DOHH2 (cell line): ENCODE measurements around the gene RAB40B.

Source experiments
- H3F3A ChIP-seq: fragments of 200-600 bp; sonication (generic), shearing (Covaris generic); 2 replicates; pipeline ENCODE4 v1.6.0; 2016; ENCODE audit warnings: antibody characterized with exemption, mild to moderate bottlenecking; ENCODE audit not compliant: control insufficient read depth, insufficient read depth
- H3K27ac ChIP-seq: fragments of 200-600 bp; sonication (generic); 2 replicates; pipeline ENCODE4 v1.5.1; 2014; ENCODE audit warnings: low read depth, mild to moderate bottlenecking, low read length, moderate library complexity
- H3K27me3 ChIP-seq: fragments of 200-600 bp; sonication (generic); 2 replicates; pipeline ENCODE4 v1.6.1; 2014; ENCODE audit warnings: mild to moderate bottlenecking, low read length, mixed read lengths; ENCODE audit not compliant: control insufficient read depth
- H3K36me3 ChIP-seq: fragments of 200-600 bp; sonication (generic); 2 replicates; pipeline ENCODE4 v1.6.1; 2014; ENCODE audit warnings: mild to moderate bottlenecking, low read length, moderate library complexity, mixed read lengths; ENCODE audit not compliant: control insufficient read depth
- H3K4me1 ChIP-seq: fragments of 200-600 bp; sonication (generic); 2 replicates; pipeline ENCODE4 v1.6.1; 2014; ENCODE audit warnings: mild to moderate bottlenecking, low read length, mixed read lengths; ENCODE audit not compliant: control insufficient read depth
- H3K4me2 ChIP-seq: fragments of 200-600 bp; sonication (generic); 2 replicates; pipeline ENCODE4 v1.6.0; 2014; ENCODE audit warnings: mild to moderate bottlenecking, low read length, moderate library complexity
- H3K4me3 ChIP-seq: fragments of 200-600 bp; sonication (generic); 2 replicates; pipeline ENCODE4 v1.5.1; 2014; ENCODE audit warnings: mild to moderate bottlenecking, low read length, mixed read lengths
- H3K79me2 ChIP-seq: fragments of 200-600 bp; sonication (generic); 2 replicates; pipeline ENCODE4 v1.6.1; 2014; ENCODE audit warnings: mild to moderate bottlenecking, low read length, mixed read lengths; ENCODE audit not compliant: control insufficient read depth
- H3K9me2 ChIP-seq: fragments of 200-600 bp; sonication (generic); replicated peaks from 2 replicates; pipeline ENCODE4 v1.6.1; 2014; ENCODE audit warnings: mild to moderate bottlenecking, low read length, mixed read lengths; ENCODE audit not compliant: control insufficient read depth
- H3K9me3 ChIP-seq: fragments of 200-600 bp; sonication (generic); 2 replicates; pipeline ENCODE4 v1.6.1; 2014; ENCODE audit warnings: antibody characterized with exemption, low read length, mixed read lengths; ENCODE audit not compliant: control insufficient read depth, insufficient read depth
- H4K20me1 ChIP-seq: fragments of 200-600 bp; sonication (generic); 2 replicates; pipeline ENCODE4 v1.6.0; 2014; ENCODE audit warnings: low read depth, mild to moderate bottlenecking, antibody characterized with exemption, low read length, moderate library complexity; ENCODE audit not compliant: control insufficient read depth, insufficient read depth
- CTCF ChIP-seq: fragments of 200-600 bp; sonication (generic); IDR thresholded peaks from one replicate; pipeline ENCODE4 v1.5.1; 2014; ENCODE audit warnings: antibody characterized with exemption, mild to moderate bottlenecking, low read depth, low read length; ENCODE audit not compliant: poor library complexity, severe bottlenecking
- EZH2phosphoT487 ChIP-seq: fragments of 200-600 bp; sonication (generic); IDR thresholded peaks from 2 replicates; pipeline ENCODE4 v1.6.1; 2017; ENCODE audit warnings: borderline replicate concordance, mild to moderate bottlenecking, antibody characterized with exemption, low read length, moderate library complexity, mixed read lengths

Gene RAB40B

GRCh38 chr17:82685291-82685690 lies 13.2 kb downstream of the RAB40B start:
- no peaks in the 10 kb centered on the region; the same call in 1 of the 2 replicates for H3K9me3 ChIP-seq
- no peaks in the 10 kb centered on the region for H4K20me1 ChIP-seq
- no peaks in the 10 kb centered on the region for H3K9me2 ChIP-seq
- H3K4me1 ChIP-seq: no peaks in the 10 kb centered on the region
- no peaks in the 10 kb centered on the region for H3F3A ChIP-seq
- no peak overlapping the region for H3K27ac ChIP-seq
- no peak for TF ChIP-seq EZH2phosphoT487
- no peak for TF ChIP-seq CTCF
- H3K79me2 ChIP-seq: no peaks in the 10 kb centered on the region
- H3K27me3 ChIP-seq: no peaks in the 10 kb centered on the region
- no peaks in the 10 kb centered on the region for H3K36me3 ChIP-seq
- H3K4me3 ChIP-seq: no peak overlapping the region
- H3K4me2 ChIP-seq: no peak overlapping the region

GRCh38 chr17:82684228-82684841 lies 14.2 kb downstream of the RAB40B start:
- no peak overlapping the region for H3K4me2 ChIP-seq

GRCh38 chr17:82683534-82683933 lies 15.0 kb downstream of the RAB40B start:
- no peaks in the 10 kb centered on the region for H4K20me1 ChIP-seq
- peaks cover 5% of the 10 kb centered on the region for H3K4me1 ChIP-seq
- H3K4me3 ChIP-seq: no peak overlapping the region
- H3K9me3 ChIP-seq: no peaks in the 10 kb centered on the region; the same call in 1 of the 2 replicates
- no peaks in the 10 kb centered on the region for H3K79me2 ChIP-seq
- no peaks in the 10 kb centered on the region for H3F3A ChIP-seq
- no peak for TF ChIP-seq CTCF
- TF ChIP-seq EZH2phosphoT487: no peak
- H3K27me3 ChIP-seq: peaks cover 1% of the 10 kb centered on the region; the same call in 1 of the 2 replicates
- peaks cover under 1% of the 10 kb centered on the region; the same call in 1 of the 2 replicates for H3K36me3 ChIP-seq
- no peak overlapping the region for H3K27ac ChIP-seq
- no peak overlapping the region for H3K4me2 ChIP-seq
- no peaks in the 10 kb centered on the region for H3K9me2 ChIP-seq

More at GRCh38 chr17:82684228-82684841, 14.2 kb downstream of the RAB40B start:
- Histone ChIP-seq H3K27ac (no peak overlapping the region), H3K9me3 (no peaks in the 10 kb centered on the region; the same call in 1 of the 2 replicates), H3K27me3 (no peaks in the 10 kb centered on the region), H3K79me2 (no peaks in the 10 kb centered on the region), H3F3A (no peaks in the 10 kb centered on the region), H4K20me1 (no peaks in the 10 kb centered on the region), H3K4me3 (no peak overlapping the region), H3K9me2 (no peaks in the 10 kb centered on the region), H3K36me3 (no peaks in the 10 kb centered on the region), H3K4me1 (no peaks in the 10 kb centered on the region)
- no peak for TF ChIP-seq EZH2phosphoT487
- TF ChIP-seq CTCF: no peak
